Measurements from ENCODE around the gene PIP5KL1. TPM values are rescaled to one million over a fixed set of nuclear protein-coding genes. Genes with fewer than 3 reads are reported as not detected.

The PIP5KL1 gene
- total RNA-seq, 1 experiment from 2014 or later = 5.1 TPM

GRCh38 chr9:127972236-127972871 lies 41.8 kb upstream of the PIP5KL1 start:
- no peak overlapping the region for H3K4me2 ChIP-seq (ENCODE audit: low read length)
- H4K20me1 ChIP-seq (ENCODE audit: low read length) = peaks cover 15% of the 10 kb centered on the region; the same call in 1 of the 2 replicates
- CTCF ChIA-PET = no interaction called here
- TF ChIP-seq CTCF (conservative IDR thresholded peaks at IDR 0.05; ENCODE audit: low read depth, low read length) (no peak), EZH2phosphoT487 (IDR thresholded peaks at IDR 0.05; ENCODE audit: borderline replicate concordance, low read length) (no peak), EZH2 (IDR thresholded peaks at IDR 0.05; ENCODE audit: low read length, unreplicated experiment) (no peak)
- no peak overlapping the region for H2AFZ ChIP-seq (ENCODE audit: low read length)
- H3K79me2 ChIP-seq (ENCODE audit: low read length) = peaks cover 91% of the 10 kb centered on the region
- no peak overlapping the region for H3K4me3 ChIP-seq (ENCODE audit: low read length)
- H3K27ac ChIP-seq (ENCODE audit: low read length) = no peak overlapping the region
- H3K9ac ChIP-seq (ENCODE audit: low read length) = no peak overlapping the region
- H3K27me3 ChIP-seq (ENCODE audit: low read length) = no peaks in the 10 kb centered on the region
- no TSS peak for BruUV-seq (replicated peaks)
- POLR2A ChIA-PET (ENCODE audit: unreplicated experiment) = no interaction called here
- intact Hi-C loops (cut with micrococcal nuclease) = no loop called here
- H3K9me3 ChIP-seq (ENCODE audit: low read length) = no peaks in the 10 kb centered on the region
- H3K9me2 ChIP-seq (replicated peaks; ENCODE audit: low read length) = no peaks in the 10 kb centered on the region
- DNase-seq (no peak), ATAC-seq (no peak)
- H3F3A ChIP-seq (ENCODE audit: low read length, unreplicated experiment) = no peaks in the 10 kb centered on the region
- H3K36me3 ChIP-seq (ENCODE audit: low read depth, low read length) = no peaks in the 10 kb centered on the region
- peaks cover 36% of the 10 kb centered on the region for H3K4me1 ChIP-seq (ENCODE audit: insufficient read depth, low read length)

DNA sequence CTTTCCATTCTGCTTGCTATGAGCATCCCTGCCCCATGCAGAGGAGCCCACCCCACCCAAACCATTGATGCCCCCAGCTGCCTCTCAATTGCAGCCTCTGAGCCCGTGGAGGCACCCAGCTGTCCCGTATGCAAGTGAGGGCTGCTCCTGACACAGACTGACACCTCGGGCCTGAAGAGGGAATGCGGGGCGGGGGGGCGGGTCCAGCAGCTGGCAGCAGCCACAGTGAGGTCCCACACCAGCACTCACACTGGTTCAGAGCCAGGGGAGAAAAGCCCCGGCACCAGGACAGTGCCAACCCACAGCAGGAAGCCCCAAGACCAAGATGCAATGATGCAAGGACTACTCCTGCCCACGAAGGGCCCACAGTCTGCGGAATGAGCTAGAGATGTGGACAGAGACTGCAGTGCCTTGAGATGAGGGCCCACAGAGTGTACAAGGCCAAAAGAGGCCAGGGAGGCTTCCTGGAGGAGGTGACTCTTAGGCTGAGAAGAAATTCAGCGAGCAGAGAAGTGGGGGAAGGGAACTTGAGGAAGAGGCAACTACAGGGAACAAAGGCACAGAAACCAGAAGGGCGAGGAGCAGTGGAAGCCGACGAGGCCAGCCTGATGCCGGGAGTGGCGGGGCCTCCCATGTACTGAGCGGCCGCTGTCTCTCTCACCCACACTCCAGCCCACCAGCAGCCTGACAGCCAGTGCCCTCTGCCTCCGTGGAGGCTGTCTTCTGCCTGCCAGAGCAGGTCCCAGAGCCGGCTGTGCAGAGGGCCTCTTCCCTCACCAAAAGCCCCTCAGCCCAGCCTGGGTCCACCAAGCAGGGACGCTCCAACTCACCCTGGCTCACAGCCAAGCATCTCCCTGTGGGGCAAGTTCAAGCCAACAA lies 41.0 kb upstream of the PIP5KL1 start:
- Histone ChIP-seq H2AFZ (ENCODE audit: low read length) (no peak overlapping the region), H3K4me2 (ENCODE audit: low read length) (no peak overlapping the region), H3K27ac (ENCODE audit: low read length) (no peak overlapping the region), H3K79me2 (ENCODE audit: low read length) (peaks cover 91% of the 10 kb centered on the region), H3K9ac (ENCODE audit: low read length) (no peak overlapping the region), H3K4me1 (ENCODE audit: insufficient read depth, low read length) (peaks cover 38% of the 10 kb centered on the region), H3K9me2 (replicated peaks; ENCODE audit: low read length) (no peaks in the 10 kb centered on the region), H3K36me3 (ENCODE audit: low read depth, low read length) (no peaks in the 10 kb centered on the region), H3K27me3 (ENCODE audit: low read length) (no peaks in the 10 kb centered on the region), H3K4me3 (ENCODE audit: low read length) (no peak overlapping the region), H3K9me3 (ENCODE audit: low read length) (no peaks in the 10 kb centered on the region), H4K20me1 (ENCODE audit: low read length) (peaks cover 15% of the 10 kb centered on the region; the same call in 1 of the 2 replicates), H3F3A (ENCODE audit: low read length, unreplicated experiment) (no peaks in the 10 kb centered on the region)
- no TSS peak for BruUV-seq (replicated peaks)
- intact Hi-C loops (cut with micrococcal nuclease) = no loop called here
- ATAC-seq (no peak), DNase-seq (no peak)
- POLR2A ChIA-PET (ENCODE audit: unreplicated experiment) = no interaction called here
- no peak for TF ChIP-seq EZH2 (IDR thresholded peaks at IDR 0.05; ENCODE audit: low read length, unreplicated experiment)
- TF ChIP-seq CTCF (conservative IDR thresholded peaks at IDR 0.05; ENCODE audit: low read depth, low read length) = no peak
- TF ChIP-seq EZH2phosphoT487 (IDR thresholded peaks at IDR 0.05; ENCODE audit: borderline replicate concordance, low read length) = no peak
- CTCF ChIA-PET = no interaction called here
